Spinal cord (tissue), 10 donors: ENCODE data around the gene MED9. TPM values are rescaled to one million over a fixed set of nuclear protein-coding genes. Genes with fewer than 3 reads are reported as not detected.

Source experiments
- DNase-seq, 6 donors: peaks; one replicate each; pipeline versions ENCODE4 v3.0.0 to v3.0.0-alpha.2; 2013 to 2015; ENCODE audit warnings: low spot score in 6 of 6, low read depth in 4 of 6
- H3K27ac ChIP-seq: one replicate; pipeline ENCODE4 v1.5.1; 2013; ENCODE audit warnings: low read depth, low read length, control low read depth
- H3K27me3 ChIP-seq: one replicate; pipeline ENCODE4 v1.6.1; 2013; ENCODE audit warnings: low read length; ENCODE audit not compliant: control insufficient read depth, insufficient read depth
- H3K36me3 ChIP-seq: one replicate; pipeline ENCODE4 v1.6.1; 2013; ENCODE audit warnings: low read length; ENCODE audit not compliant: control insufficient read depth, insufficient read depth
- H3K4me1 ChIP-seq: one replicate; pipeline ENCODE4 v1.6.1; 2013; ENCODE audit warnings: low read length; ENCODE audit not compliant: control insufficient read depth, insufficient read depth
- H3K4me3 ChIP-seq: one replicate; pipeline ENCODE4 v1.5.1; 2013; ENCODE audit warnings: low read depth, low read length, control low read depth
- H3K9me3 ChIP-seq: one replicate; pipeline ENCODE4 v1.6.1; 2013; ENCODE audit warnings: low read length; ENCODE audit not compliant: control insufficient read depth, insufficient read depth
- WGBS: methylation state at CpG from one replicate; pipeline ENCODE4 v1.1.5; 2013; ENCODE audit warnings: missing lambda C conversion rate; ENCODE audit not compliant: insufficient coverage; 5-methylcytosine and 5-hydroxymethylcytosine counted together
- polyA plus RNA-seq, 2 donors: library from polyadenylated mRNA; unstranded; fragments of 120-200 nt; gene quantifications; one replicate each; pipeline ENCODE4 v1.2.1, GENCODE V29; 2013; ENCODE audit not compliant: insufficient read length in 2 of 2
- total RNA-seq, 2 donors: library from RNA; depleted of rRNA in 1 of 2; stranded (reverse); fragments of 120-200 nt in 1 of 2; fragments of >200 nt in 1 of 2; gene quantifications; one replicate each; pipeline versions ENCODE4 v1.2.3 to v1.2.4, GENCODE V29; 2013 to 2014
- donor health status: healthy.

Gene MED9
- total and polyA plus RNA-seq, 4 donors = 12.3 to 22.7 (median 18.3) TPM

DNA sequence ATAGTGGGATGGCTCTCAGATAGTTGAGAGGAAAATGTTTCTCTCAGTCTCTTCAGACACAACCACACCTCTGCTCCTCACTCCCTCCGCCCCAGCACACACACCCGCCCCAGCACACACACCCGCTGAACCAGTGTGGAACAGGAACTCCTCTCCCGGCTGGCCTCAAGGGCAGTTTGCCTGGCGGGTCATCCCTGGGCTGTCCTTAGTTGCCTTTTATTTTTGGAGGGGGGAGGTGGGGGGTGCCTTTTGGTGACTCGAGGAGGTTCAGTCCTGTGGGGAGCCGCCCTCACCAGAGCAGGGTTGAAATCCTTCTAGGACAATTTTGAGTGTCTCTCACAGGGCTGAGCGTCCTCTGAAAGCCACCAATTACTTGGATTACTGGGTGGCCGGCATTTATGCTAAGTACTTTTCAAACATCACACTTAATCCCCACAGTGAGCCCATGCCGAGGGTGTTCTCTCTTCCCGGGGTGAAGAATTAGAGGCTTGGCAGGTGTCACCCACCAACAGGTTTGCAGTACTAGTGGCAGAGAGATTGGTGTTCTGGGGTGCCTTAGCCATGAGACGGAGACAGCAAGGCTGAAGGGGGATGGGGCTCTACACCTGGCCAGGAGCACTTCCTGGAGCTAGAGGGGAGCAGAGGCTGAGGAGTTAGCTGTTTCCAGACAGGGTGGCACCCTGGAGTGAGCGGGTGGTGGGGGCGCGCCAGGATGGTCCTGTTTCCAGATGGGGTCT is 16.6 kb downstream of the MED9 start:
- peaks cover 42% of the 10 kb centered on the region for H3K4me1 ChIP-seq
- peaks cover 24% of the 10 kb centered on the region for H3K36me3 ChIP-seq
- DNase-seq = no peak
- no peaks in the 10 kb centered on the region for H3K27me3 ChIP-seq
- H3K4me3 ChIP-seq = no peak overlapping the region
- H3K27ac ChIP-seq = no peak overlapping the region
- H3K9me3 ChIP-seq = no peaks in the 10 kb centered on the region
- 65% methylated on average over 6 of the region's 15 CpGs for WGBS

DNA sequence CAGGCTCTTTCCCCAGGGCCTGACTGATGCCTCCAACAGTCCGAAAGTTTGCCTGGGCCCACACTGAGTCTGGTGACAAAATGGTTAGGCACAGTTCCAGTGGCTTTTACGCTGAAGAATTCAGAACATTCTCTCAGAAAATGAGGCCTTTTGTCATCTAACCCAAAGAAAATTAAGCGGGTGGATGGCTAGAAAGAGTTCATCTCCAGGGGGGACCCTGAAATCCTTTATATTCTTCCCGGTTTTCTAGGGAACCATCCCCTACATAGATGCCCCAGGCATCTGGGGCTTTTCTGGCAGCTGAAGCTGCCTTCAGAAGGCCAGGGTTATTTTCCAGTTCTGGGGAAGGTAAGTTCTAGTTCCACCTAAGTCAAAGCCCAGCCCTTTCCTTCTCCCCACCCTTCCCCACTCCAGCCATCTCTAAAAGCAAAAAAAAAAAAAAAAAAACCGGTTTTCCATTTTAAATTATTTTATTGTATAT is 17.2 kb downstream of the MED9 start:
- Histone ChIP-seq H3K27ac (no peak overlapping the region), H3K36me3 (peaks cover 23% of the 10 kb centered on the region), H3K4me1 (peaks cover 42% of the 10 kb centered on the region), H3K27me3 (no peaks in the 10 kb centered on the region), H3K4me3 (no peak overlapping the region), H3K9me3 (no peaks in the 10 kb centered on the region)
- WGBS = 44% methylated on average over 3 of the region's 5 CpGs
- DNase-seq = peak in 3 of 6 donors; percentile 6 to 51 (median 30)

DNA sequence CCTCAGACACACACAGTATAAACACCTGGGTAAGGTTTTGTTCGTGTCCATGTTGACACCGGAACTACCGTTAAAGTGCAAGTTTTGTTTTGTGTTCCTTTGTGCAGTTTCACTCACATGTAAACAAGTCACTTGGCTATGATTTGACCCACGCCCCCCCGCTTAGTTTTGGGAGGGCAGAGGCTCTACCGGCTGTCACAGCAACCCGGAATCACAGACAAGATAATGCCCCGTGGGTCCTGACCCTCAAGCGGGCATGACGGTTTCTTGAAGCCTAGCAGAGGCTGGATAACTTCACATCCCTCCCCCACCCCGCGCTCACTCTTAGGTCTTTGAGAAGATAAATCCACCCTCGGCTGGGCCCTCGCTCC is 17.7 kb downstream of the MED9 start:
- DNase-seq = peak in 2 of 6 donors; percentile 4 to 22
- Histone ChIP-seq H3K36me3 (peaks cover 24% of the 10 kb centered on the region), H3K27me3 (no peaks in the 10 kb centered on the region)

DNA sequence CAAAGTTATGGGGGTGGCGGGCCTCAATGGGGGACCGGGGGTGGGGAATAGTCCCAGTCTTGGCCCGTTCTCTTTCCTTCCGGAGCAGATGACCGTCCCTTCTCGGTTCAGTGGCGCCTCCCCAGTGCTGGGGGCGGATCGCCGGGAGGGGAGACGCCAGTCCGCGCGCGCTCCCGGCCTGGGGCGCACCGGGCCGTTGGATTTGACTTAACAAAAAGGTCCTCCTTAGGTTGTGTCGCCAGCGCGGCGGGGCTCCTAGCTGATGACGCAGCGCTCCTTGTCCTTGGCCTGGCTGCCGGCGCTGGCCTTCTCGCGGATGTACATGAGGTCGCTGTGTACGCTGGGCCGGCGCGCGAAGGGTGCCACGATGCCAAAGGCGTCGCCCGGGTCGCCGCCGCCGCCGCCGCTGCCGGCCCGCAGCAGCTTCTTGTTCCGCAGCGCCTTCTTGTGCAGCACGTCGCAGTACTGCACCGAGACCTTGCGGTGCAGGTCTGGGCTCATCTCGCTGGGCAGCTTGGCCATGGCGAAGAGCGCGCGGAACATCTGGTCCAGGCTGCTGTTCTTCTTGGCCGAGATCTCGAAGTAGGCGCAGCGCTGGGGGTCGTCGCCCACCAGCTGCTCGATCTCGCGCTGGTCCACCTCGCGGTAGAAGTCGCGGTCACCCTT is 18.2 kb downstream of the MED9 start:
- Histone ChIP-seq H3K4me3 (peak overlapping the region; percentile 41), H3K9me3 (no peaks in the 10 kb centered on the region), H3K27me3 (no peaks in the 10 kb centered on the region), H3K4me1 (peaks cover 42% of the 10 kb centered on the region), H3K36me3 (peaks cover 26% of the 10 kb centered on the region), H3K27ac (no peak overlapping the region)
- DNase-seq = peak in 3 of 6 donors; percentile 32 to 75 (median 71)
- 1% methylated on average over 70 of the region's 71 CpGs for WGBS

More for the DNA sequence above, 17.7 kb downstream of the MED9 start:
- peak overlapping the region; percentile 41 for H3K4me3 ChIP-seq
- H3K27ac ChIP-seq = no peak overlapping the region
- no peaks in the 10 kb centered on the region for H3K9me3 ChIP-seq
- 26% methylated on average over 10 of the region's 14 CpGs for WGBS
- peaks cover 42% of the 10 kb centered on the region for H3K4me1 ChIP-seq

DNA sequence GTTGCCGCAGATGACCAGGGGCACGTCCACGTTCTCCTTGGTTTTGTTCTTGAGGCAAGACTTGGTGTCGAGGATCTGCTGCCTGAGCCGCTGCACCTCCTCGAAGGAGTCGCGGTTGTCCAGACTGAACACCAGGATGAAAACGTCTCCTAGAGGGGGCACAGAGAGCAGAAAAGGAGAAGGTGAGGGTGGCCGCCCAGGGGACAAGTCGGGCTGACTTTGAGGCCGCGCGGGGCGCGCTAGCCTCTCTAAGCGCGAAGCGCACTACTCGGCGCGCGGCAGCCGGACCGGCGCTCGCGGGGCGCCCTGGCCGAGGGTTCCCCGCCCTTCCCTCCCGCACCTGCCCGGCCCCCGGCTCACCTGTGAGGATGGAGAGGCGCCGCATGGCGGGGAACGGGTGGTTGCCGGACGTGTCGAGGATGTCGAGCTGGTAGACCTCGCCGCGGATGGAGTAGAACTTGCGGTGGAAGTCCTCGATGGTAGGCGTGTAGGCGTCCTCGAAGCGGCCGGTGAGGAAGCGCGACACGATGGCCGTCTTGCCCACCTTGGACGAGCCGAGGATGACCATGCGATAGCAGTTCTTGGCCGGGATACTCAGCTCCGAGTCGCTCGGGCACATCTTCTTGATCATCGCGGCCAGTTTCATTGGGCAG is 18.9 kb downstream of the MED9 start:
- H3K27ac ChIP-seq = no peak overlapping the region

DNA sequence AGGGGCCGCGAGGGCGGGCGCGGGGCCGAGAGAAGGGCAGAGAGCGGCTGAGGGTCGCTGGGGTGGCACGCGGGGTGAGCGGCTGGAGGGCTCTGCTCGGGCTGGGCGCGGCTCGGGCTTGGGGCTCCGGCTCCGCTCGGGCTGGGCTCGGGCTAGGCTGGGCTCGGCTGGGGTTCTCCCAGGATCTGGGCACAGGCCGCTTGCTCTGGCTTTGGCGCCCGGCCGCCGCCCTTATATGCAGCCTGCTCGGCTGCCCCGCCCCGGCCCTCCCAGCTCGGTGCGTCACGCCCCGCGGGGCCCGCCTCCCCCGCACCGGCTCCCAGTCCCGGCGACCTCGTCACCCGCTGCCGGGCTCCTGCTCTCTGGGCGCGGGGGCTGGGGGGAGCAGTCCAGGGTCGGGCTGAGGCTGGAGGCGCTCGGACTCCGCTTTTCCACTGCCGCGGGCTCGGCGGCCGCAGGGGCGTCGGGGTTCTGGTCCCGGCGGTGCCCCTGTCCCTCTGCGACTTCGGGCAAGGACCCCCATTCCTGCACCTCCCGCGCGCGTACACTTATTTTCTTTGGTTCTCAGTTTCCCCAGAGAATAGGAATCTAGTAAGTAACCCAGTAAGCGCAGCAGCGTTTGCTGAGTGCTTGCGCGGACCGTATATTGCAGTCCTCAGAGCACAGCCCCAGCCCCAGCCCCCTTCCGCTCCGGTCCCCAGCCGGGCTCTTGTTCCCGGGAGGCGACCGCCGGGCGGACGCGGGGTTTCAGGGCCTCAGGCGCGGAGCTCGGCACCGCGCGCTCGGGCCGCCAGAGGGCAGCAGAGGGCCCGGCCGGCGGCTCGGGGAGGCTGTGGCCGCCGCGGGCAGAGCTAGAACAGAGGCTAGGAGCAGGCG is 19.6 kb downstream of the MED9 start, which contains the start of gene RASD1:
Gene RASD1, minus strand, starts transcription at position 207 of the 876 bp plus-strand sequence. CDS start 214 bp downstream, outside the sequence.
- H3K9me3 ChIP-seq = no peaks in the 10 kb centered on the region
- H3K27me3 ChIP-seq = no peaks in the 10 kb centered on the region
- peaks cover 22% of the 10 kb centered on the region for H3K36me3 ChIP-seq
- peak in 5 of 6 donors; percentile 64 to 95 (median 67) for DNase-seq
- H3K4me3 ChIP-seq = peak within 1 kb of the TSS; percentile 56
- peak within 1 kb of the TSS; percentile 81 for H3K27ac ChIP-seq
- H3K4me1 ChIP-seq = peaks cover 42% of the 10 kb centered on the region
- under 1% methylated on average over 90 of the region's 93 CpGs for WGBS

More for the DNA sequence above, 18.9 kb downstream of the MED9 start:
- Histone ChIP-seq H3K36me3 (peaks cover 26% of the 10 kb centered on the region), H3K4me3 (peak overlapping the region; percentile 54), H3K4me1 (peaks cover 42% of the 10 kb centered on the region), H3K9me3 (no peaks in the 10 kb centered on the region), H3K27me3 (no peaks in the 10 kb centered on the region)
- DNase-seq = peak in 2 of 6 donors; percentile 11 to 45
- 1% methylated on average over 64 of the region's 65 CpGs for WGBS

DNA sequence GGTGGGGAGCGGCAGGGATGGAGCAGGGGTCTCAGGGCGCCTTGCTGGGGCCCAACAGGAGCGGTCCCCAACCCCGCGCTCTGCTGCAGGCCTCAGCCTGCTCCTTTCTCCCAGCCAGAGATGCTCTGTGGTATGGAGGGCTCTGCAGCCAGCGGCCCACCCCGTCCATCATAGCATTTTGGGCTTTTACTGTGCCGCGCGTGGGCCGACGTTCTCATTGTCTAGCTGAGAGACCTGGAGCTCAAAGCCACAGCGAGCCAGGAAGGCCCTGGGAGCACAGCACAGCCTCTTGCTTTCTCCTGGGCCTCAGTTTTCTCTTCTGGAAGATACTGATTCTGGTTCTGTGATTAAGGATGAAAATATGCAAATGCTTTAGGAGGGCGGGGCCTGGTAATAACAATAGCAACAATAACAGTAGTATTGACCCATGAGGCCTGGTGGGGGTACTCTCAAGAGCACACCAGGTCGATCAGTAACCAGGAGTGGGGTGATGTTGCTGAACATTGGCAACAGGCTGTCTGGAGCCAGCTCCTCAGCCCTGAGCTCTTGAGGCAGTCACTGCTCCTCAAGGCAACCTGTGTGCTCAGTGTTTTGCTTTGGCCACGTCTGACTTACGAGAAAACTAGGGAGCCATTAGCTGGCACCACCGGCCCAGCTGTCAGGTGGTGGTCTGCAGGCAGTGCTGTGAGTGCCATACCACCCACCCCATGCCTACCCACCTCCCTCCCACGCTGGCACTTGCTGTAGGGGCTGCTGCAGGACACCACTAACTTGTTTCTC is 20.5 kb downstream of the MED9 start:
- H3K9me3 ChIP-seq = no peaks in the 10 kb centered on the region
- WGBS = 46% methylated on average over 16 of the region's 19 CpGs
- H3K36me3 ChIP-seq = peaks cover 14% of the 10 kb centered on the region
- H3K4me1 ChIP-seq = peaks cover 38% of the 10 kb centered on the region
- no peak overlapping the region for H3K27ac ChIP-seq
- no peak overlapping the region for H3K4me3 ChIP-seq
- no peaks in the 10 kb centered on the region for H3K27me3 ChIP-seq
- DNase-seq = no peak

DNA sequence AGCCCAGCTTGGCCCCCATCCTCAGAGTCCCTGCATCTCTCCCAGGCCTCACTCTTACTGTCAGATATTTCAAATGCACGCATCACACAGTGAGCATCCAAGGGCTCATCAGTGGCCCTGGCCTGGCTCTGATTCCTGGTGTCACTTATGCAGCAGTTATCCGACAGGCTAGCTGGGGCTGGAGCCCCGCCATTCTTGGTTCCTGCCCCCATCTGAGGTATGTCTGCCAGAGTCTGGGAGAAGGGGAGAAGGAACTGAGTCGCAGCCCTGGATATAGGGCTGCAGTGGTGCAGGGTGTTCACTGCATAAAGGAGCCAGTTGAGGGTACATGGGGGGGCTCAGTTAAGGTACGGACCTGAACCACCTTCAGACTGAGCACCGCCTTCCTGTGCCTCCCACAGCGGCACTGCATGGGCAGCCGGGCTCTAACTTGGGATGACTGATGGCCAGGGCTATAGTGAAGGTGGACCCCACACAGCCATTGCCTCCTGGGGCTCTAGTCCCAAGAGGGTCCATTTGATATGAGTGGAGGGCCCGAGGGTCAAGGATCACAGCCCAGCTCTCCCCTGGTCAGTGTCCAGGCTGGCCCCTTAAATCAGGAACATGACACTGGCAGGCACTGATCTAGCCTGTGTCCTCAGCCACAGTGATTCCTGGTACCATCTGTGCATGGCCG is 21.2 kb downstream of the MED9 start:
- Histone ChIP-seq H3K4me3 (no peak overlapping the region), H3K9me3 (no peaks in the 10 kb centered on the region), H3K27ac (no peak overlapping the region), H3K27me3 (no peaks in the 10 kb centered on the region), H3K36me3 (peaks cover 12% of the 10 kb centered on the region), H3K4me1 (peaks cover 37% of the 10 kb centered on the region)
- no peak for DNase-seq
- 95% methylated on average over 10 of the region's 10 CpGs for WGBS
